GM12878 (cell line): ENCODE measurements around the gene TMEM25. TPM values are rescaled to one million over a fixed set of nuclear protein-coding genes. Genes with fewer than 3 reads are reported as not detected.

Experiments
- ATAC-seq: fragments of 200-7000 bp; cut with Tn5 transposase; 3 replicates; pipeline ENCODE4 v1.9.1; 2020; ENCODE audit warnings: mild to moderate bottlenecking, moderate library complexity
- BruUV-seq: library from RNA; stranded (reverse); fragments of 400-500 nt; replicated peaks from 2 replicates; lab custom pipeline; 2021; lab: Mats Ljungman, UMichigan
- CTCF ChIA-PET: fragments of 300-600 bp; sonication (Branson Sonifier 250); formaldehyde crosslinking; extraction: SDS; loops from one replicate; lab custom pipeline; 2021; ENCODE audit warnings: inconsistent platforms; lab: Yijun Ruan, JAX
- POLR2A ChIA-PET: fragments of 350-600 bp; formaldehyde crosslinking; extraction: SDS; loops from one replicate; lab custom pipeline; 2021; ENCODE audit warnings: inconsistent platforms; lab: Charles Lee
- RAD21 ChIA-PET: fragments of 300-600 bp; sonication (Branson Sonifier 250); formaldehyde crosslinking; loops from one replicate; lab custom pipeline; 2023; ENCODE audit warnings: antibody characterized with exemption; ENCODE audit not compliant: unreplicated experiment; lab: Charles Lee
- SMC1A ChIA-PET: fragments of 300-600 bp; sonication (Branson Sonifier 250); formaldehyde crosslinking; loops from one replicate; lab custom pipeline; 2023; ENCODE audit not compliant: unreplicated experiment, uncharacterized antibody; lab: Charles Lee
- DNase-seq: peaks from one replicate; pipeline ENCODE4 v3.0.0-alpha.2; 2011; ENCODE audit warnings: low read depth, low spot score
- FAIRE-seq: peaks from 3 replicates; lab custom pipeline; 2011; peaks lifted over from hg19 to GRCh38; lab: Jason Lieb, UNC
- H2AFZ ChIP-seq: 2 replicates; pipeline ENCODE4 v1.6.0; 2011; ENCODE audit warnings: low read depth, low read length, control low read depth; ENCODE audit not compliant: control insufficient read depth
- H3K27ac ChIP-seq: 2 replicates; pipeline ENCODE4 v1.5.1; 2011; ENCODE audit warnings: control low read depth; ENCODE audit not compliant: control insufficient read depth, insufficient read depth
- H3K27me3 ChIP-seq, 2 experiments: replicated peaks in 1 of 2; 2 replicates each; pipeline versions ENCODE4 v1.6.0 to v1.6.1; 2011; ENCODE audit warnings: low read length in 1 of 2; ENCODE audit not compliant: control insufficient read depth in 2 of 2, insufficient read depth in 2 of 2
- H3K36me3 ChIP-seq, 2 experiments: 2 replicates each; pipeline ENCODE4 v1.5.1; 2011; ENCODE audit warnings: low read length in 1 of 2; ENCODE audit not compliant: control insufficient read depth in 2 of 2, insufficient read depth in 2 of 2
- H3K4me1 ChIP-seq: 2 replicates; pipeline ENCODE4 v1.6.1; 2011; ENCODE audit warnings: mild to moderate bottlenecking, low read length, moderate library complexity, mixed read lengths; ENCODE audit not compliant: control insufficient read depth, insufficient read depth
- H3K4me2 ChIP-seq: 2 replicates; pipeline ENCODE4 v1.6.0; 2011; ENCODE audit warnings: control low read depth; ENCODE audit not compliant: control insufficient read depth, insufficient read depth
- H3K4me3 ChIP-seq: fragments of 200-600 bp; sonication (generic); 2 replicates; pipeline ENCODE4 v1.5.1; 2016
- H3K79me2 ChIP-seq: 2 replicates; pipeline ENCODE4 v1.6.0; 2011; ENCODE audit warnings: low read length; ENCODE audit not compliant: control insufficient read depth, insufficient read depth
- H3K9ac ChIP-seq: 2 replicates; pipeline ENCODE4 v1.8.0; 2011; ENCODE audit warnings: low read length, control low read depth, mixed read lengths; ENCODE audit not compliant: control insufficient read depth, insufficient read depth
- H3K9me3 ChIP-seq: replicated peaks from 3 replicates; pipeline ENCODE4 v1.5.1; 2011; ENCODE audit warnings: mild to moderate bottlenecking, low read length; ENCODE audit not compliant: control insufficient read depth, insufficient read depth
- H4K20me1 ChIP-seq: 2 replicates; pipeline ENCODE4 v1.6.0; 2011; ENCODE audit not compliant: control insufficient read depth, insufficient read depth
- CEBPZ ChIP-seq: fragments of 150-350 bp; IDR thresholded peaks from 2 replicates; pipeline ENCODE4 v1.6.1; 2016; ENCODE audit warnings: low read depth, low read length
- EZH2 ChIP-seq: IDR thresholded peaks from 2 replicates; pipeline ENCODE4 v1.6.1; 2012; ENCODE audit warnings: low read depth, mild to moderate bottlenecking, control low read depth, inconsistent platforms, low read length, borderline replicate concordance; ENCODE audit not compliant: control insufficient read depth
- GATAD2B ChIP-seq: fragments of 450-650 bp; conservative IDR thresholded peaks from 2 replicates; pipeline ENCODE4 v1.6.1; 2017; ENCODE audit warnings: low read depth, mild to moderate bottlenecking, moderate library complexity
- MLLT1 ChIP-seq: fragments of 450-650 bp; IDR thresholded peaks from 2 replicates; pipeline ENCODE4 v1.6.1; 2016; ENCODE audit warnings: mild to moderate bottlenecking
- RUNX3 ChIP-seq: IDR thresholded peaks from 2 replicates; pipeline ENCODE4 v1.6.1; 2012; ENCODE audit warnings: low read length, inconsistent platforms
- ZBTB40 ChIP-seq: fragments of 450-650 bp; IDR thresholded peaks from 2 replicates; pipeline ENCODE4 v1.6.1; 2016; ENCODE audit warnings: mild to moderate bottlenecking, moderate library complexity, borderline replicate concordance
- ZNF24 ChIP-seq: fragments of 450-650 bp; IDR thresholded peaks from 2 replicates; pipeline ENCODE4 v1.6.1; 2017; ENCODE audit warnings: antibody characterized with exemption, mild to moderate bottlenecking
- WGBS: methylation state at CpG from one replicate; pipeline ENCODE4 v1.1.6; 2016; ENCODE audit warnings: low lambda C conversion rate; ENCODE audit not compliant: insufficient replicate concordance, insufficient coverage; ENCODE audit errors: missing lambda C conversion rate; 5-methylcytosine and 5-hydroxymethylcytosine counted together
- in situ Hi-C: fragments of 300-500 bp; cut with MboI; formaldehyde crosslinking; loops from 9 replicates; pipeline ENCODE4 v1.14.3; 2018; ENCODE audit warnings: mixed read lengths
- intact Hi-C: fragments of 100-400 bp; cut with micrococcal nuclease; formaldehyde crosslinking; loops from one replicate; pipeline ENCODE4 v1.14.2; 2022; ENCODE audit not compliant: unreplicated experiment
- polyA plus RNA-seq, 11 experiments: library from polyadenylated mRNA; depleted of rRNA in 4 of 11; unstranded in 6 of 11; stranded (reverse) in 5 of 11; fragments of >200 nt; fragmentation: Nextera tagmentation in 4 of 11; fragmentation: Illumina TruSeq in 1 of 11; extraction: Ambion mirVana in 4 of 11; extraction: Trizol in 1 of 11; gene quantifications; 1 replicate in 1 of 11; 2 replicates in 10 of 11; pipeline versions ENCODE4 v1.2.1 to v1.2.3, GENCODE V29; 2011 to 2016; ENCODE audit warnings: inconsistent platforms in 2 of 11, missing spikeins in 2 of 11, low read depth in 1 of 11
- total RNA-seq, 4 experiments: library from RNA; depleted of rRNA in 3 of 4; stranded (reverse); fragments of >200 nt in 3 of 4; fragmentation: Illumina TruSeq in 1 of 4; extraction: Trizol in 1 of 4; gene quantifications; 2 replicates each; pipeline versions ENCODE4 v1.2.1 to v1.2.3, GENCODE V29; 2013 to 2021

The TMEM25 gene
- total and polyA plus RNA-seq, 10 of the 15 experiments (the other 5 are each of a cell fraction or from before 2014, with no cell fraction given): 1.4 to 13.9 (median 7.8) TPM

- TF ChIP-seq CEBPZ: no peak
- no peak for TF ChIP-seq EZH2
- TF ChIP-seq RUNX3: no peak
- no peak for TF ChIP-seq ZNF24
- TF ChIP-seq, all 136 proteins: peak for 0
Observed at GRCh38 chr11:118529584-118530175, 1.3 kb upstream of the TMEM25 start (continued).

GRCh38 chr11:118530180-118530682, 761 bp upstream of the TMEM25 start:
- no peak for FAIRE-seq
- POLR2A ChIA-PET: interaction anchor here (0.7 kb wide), 1 partner anchor 15 kb away, joined by 3 read pairs; no protein-coding TSS in a partner anchor
- WGBS: 9% methylated on average over 29 of the region's 31 CpGs
- Histone ChIP-seq H3K4me3 (peak overlapping the region; percentile 86), H3K4me1 (0 out of 2 replicates have a peak, but pooled peaks cover 3% of the 10 kb centered on the region), H3K9me3 (no peaks in the 10 kb centered on the region), H3K36me3 (peaks cover 0 to 4% of the 10 kb centered on the region in 2 experiments; a peak in 1 of 4 replicates), H3K4me2 (peak overlapping the region; percentile 95), H3K9ac (peak overlapping the region; percentile 53), H3K27ac (no peak overlapping the region), H3K79me2 (no peaks in the 10 kb centered on the region), H4K20me1 (no peaks in the 10 kb centered on the region; the same call in 1 of the 2 replicates), H2AFZ (peak overlapping the region; percentile 92), H3K27me3 (no peaks in the 10 kb centered on the region)
- TSS peak; percentile 70 for BruUV-seq
- ATAC-seq: no peak
- RAD21 ChIA-PET: interaction anchor here (1.2 kb wide), 1 partner anchor 40 kb away, joined by 4 read pairs; no protein-coding TSS in a partner anchor
- intact Hi-C loops: loop anchor here (5.0 kb wide), 1 partner anchor 37 kb away; the partner anchor contains the start of gene IFT46
- no peak for DNase-seq
- SMC1A ChIA-PET: no interaction called here
- in situ Hi-C loops: no loop called here
- CTCF ChIA-PET: interaction anchor here (1.6 kb wide), 1 partner anchor 87 kb away, joined by 4 read pairs; no protein-coding TSS in a partner anchor
- TF ChIP-seq MLLT1 (peak; percentile 32; the same call in 1 of the 2 replicates), CEBPZ (no peak), GATAD2B (no peak), ZBTB40 (peak; percentile 29; the same call in 1 of the 2 replicates)
